GM18870 (cell line): ENCODE measurements around the gene HSPA12A.

ENCODE experiments used
- ATAC-seq: cut with Tn5 transposase; IDR thresholded peaks from one replicate; pipeline ENCODE4 v1.9.1; 2021; ENCODE audit warnings: moderate library complexity; ENCODE audit not compliant: unreplicated experiment

HSPA12A gene

GRCh38 chr10:116670706-116671105 lies 71.7 kb downstream of the HSPA12A start:
- ATAC-seq, result no peak

- ATAC-seq, result no peak
Observed at GRCh38 chr10:116669832-116670644, 72.3 kb downstream of the HSPA12A start.

GRCh38 chr10:116669080-116669479 lies 73.3 kb downstream of the HSPA12A start:
- ATAC-seq, result no peak

- no peak for ATAC-seq
Observed at GRCh38 chr10:116668446-116668845, 73.9 kb downstream of the HSPA12A start.

GRCh38 chr10:116668018-116668417 lies 74.3 kb downstream of the HSPA12A start:
- ATAC-seq, result no peak

GRCh38 chr10:116667484-116667883 lies 74.9 kb downstream of the HSPA12A start:
- ATAC-seq, result no peak

GRCh38 chr10:116665541-116666125 lies 76.7 kb downstream of the HSPA12A start:
- ATAC-seq, result no peak

- ATAC-seq, result no peak
Observed at GRCh38 chr10:116664631-116665030, 77.7 kb downstream of the HSPA12A start.

GRCh38 chr10:116663342-116663741 lies 79.0 kb downstream of the HSPA12A start:
- ATAC-seq, result no peak

- ATAC-seq, result no peak
Observed at GRCh38 chr10:116660860-116661259, 81.5 kb downstream of the HSPA12A start.

GRCh38 chr10:116659049-116659670 lies 83.2 kb downstream of the HSPA12A start:
- ATAC-seq, result no peak

- no peak for ATAC-seq
Observed at GRCh38 chr10:116657863-116658551, 84.4 kb downstream of the HSPA12A start.

GRCh38 chr10:116656044-116656443 lies 86.3 kb downstream of the HSPA12A start:
- no peak for ATAC-seq

GRCh38 chr10:116655568-116655967 lies 86.8 kb downstream of the HSPA12A start:
- no peak for ATAC-seq

- ATAC-seq, result no peak
Observed at GRCh38 chr10:116654816-116655215, 87.5 kb downstream of the HSPA12A start.

GRCh38 chr10:116653885-116654284 lies 88.5 kb downstream of the HSPA12A start:
- ATAC-seq, result no peak

- no peak for ATAC-seq
Observed at GRCh38 chr10:116648903-116649302, 93.5 kb downstream of the HSPA12A start.

- ATAC-seq, result no peak
Observed at GRCh38 chr10:116646502-116646901, 95.9 kb downstream of the HSPA12A start.

GRCh38 chr10:116637830-116638229 lies 104.5 kb downstream of the HSPA12A start:
- ATAC-seq, result no peak

- ATAC-seq, result no peak
Observed at GRCh38 chr10:116636976-116637375, 105.4 kb downstream of the HSPA12A start.

GRCh38 chr10:116636385-116636784 lies 106.0 kb downstream of the HSPA12A start:
- ATAC-seq, result no peak
